Heart right ventricle (tissue), 16 donors: ENCODE results near the gene SPO11. TPM values are rescaled to one million over a fixed set of nuclear protein-coding genes. Genes with fewer than 3 reads are reported as not detected.
A peak's percentile ranks its signal among the peaks of the same experiment; 100 is the strongest.

Source experiments
- ATAC-seq, 8 donors: fragments of 200-7000 bp; cut with Tn5 transposase; one replicate each; pipeline ENCODE4 v1.9.1; 2020; ENCODE audit warnings: mild to moderate bottlenecking in 8 of 8, moderate library complexity in 8 of 8, moderate number of reproducible peaks in 1 of 8
- DNase-seq, 2 donors: peaks; one replicate each; pipeline ENCODE4 v3.0.0-alpha.2; 2020
- H3K27ac ChIP-seq, 10 donors: fragments of 200-600 bp; sonication (generic) in 2 of 10; one replicate each; pipeline versions ENCODE4 v1.5.0 to v1.8.0; 2020 to 2022; ENCODE audit warnings: mild to moderate bottlenecking in 3 of 10
- H3K27me3 ChIP-seq, 7 donors: fragments of 200-600 bp; one replicate each; pipeline ENCODE4 v1.8.0; 2021 to 2022; ENCODE audit warnings: mild to moderate bottlenecking in 2 of 7
- H3K36me3 ChIP-seq, 9 donors: fragments of 200-600 bp; sonication (generic) in 1 of 9; one replicate each; pipeline versions ENCODE4 v1.5.0 to v1.8.0; 2020 to 2022; ENCODE audit warnings: mild to moderate bottlenecking in 2 of 9
- H3K4me1 ChIP-seq, 9 donors: fragments of 200-600 bp; sonication (generic) in 1 of 9; one replicate each; pipeline versions ENCODE4 v1.5.0 to v1.8.0; 2020 to 2022; ENCODE audit warnings: mild to moderate bottlenecking in 4 of 9
- H3K4me3 ChIP-seq, 10 donors: fragments of 200-600 bp; sonication (generic) in 2 of 10; one replicate each; pipeline versions ENCODE4 v1.5.0 to v1.8.0; 2020 to 2022; ENCODE audit warnings: mild to moderate bottlenecking in 7 of 10, moderate library complexity in 2 of 10
- H3K9me3 ChIP-seq, 11 donors: fragments of 200-600 bp in 10 of 11; sonication (generic) in 2 of 11; one replicate each; pipeline versions ENCODE4 v1.5.0 to v1.8.0; 2013 to 2022; ENCODE audit warnings: mild to moderate bottlenecking in 2 of 11, control low read depth in 1 of 11, moderate library complexity in 1 of 11
- WGBS, 2 donors: extraction: QIAGEN DNeasy Blood & Tissue Kit; methylation state at CpG; one replicate each; pipeline ENCODE4 v1.1.7; 2013; ENCODE audit warnings: inconsistent platforms in 1 of 2; 5-methylcytosine and 5-hydroxymethylcytosine counted together
- intact Hi-C, 10 donors: fragments of 100-400 bp; cut with DNase I; formaldehyde crosslinking; loops; one replicate each; pipeline versions ENCODE4 v1.11.1 to v1.14.2; 2022
- polyA plus RNA-seq, 2 donors: library from polyadenylated mRNA; stranded (reverse); fragments of 200-250 nt; gene quantifications; one replicate each; pipeline ENCODE4 v1.2.3, GENCODE V29; 2013
- total RNA-seq, 10 donors: library from RNA; stranded (reverse); fragmentation: NEBNext Ultra II Directional in 3 of 10; extraction: Animal tissue kit (Norgen Biotek cat#: 25700) in 3 of 10; gene quantifications; one replicate each; pipeline versions ENCODE4 v1.2.1 to v1.2.4, GENCODE V29; 2021 to 2023
- TF ChIP-seq, protein P1 (sequence below), 9 donors: fragments of 200-600 bp; sonication (generic) in 2 of 9; IDR thresholded peaks; one replicate each; pipeline versions ENCODE4 v1.5.0 to v1.8.0; 2021 to 2022; ENCODE audit warnings: antibody characterized with exemption in 9 of 9, mild to moderate bottlenecking in 5 of 9, moderate library complexity in 1 of 9
- donor health status: Arrhythmogenic right ventricular cardiomyopathy.
- donor health status: ischemic (EF 13 %, LVEDD 7.1; RV severe dilation, severe dysfunction).
- donor health status: healthy with polysubstance abuse.
- donor health status: DM: no; HTN: yes; CAD: no.
- donor health status: DM: no; HTN: no; CAD: no.
- donor health status: ischemic (EF 25% LVEDD 6.9; RV normal size, moderate dysfunction).
- donor health status: ischemic (EF 25% LVEDD 5.7; RV mildly dilated, moderate dysfunction).
- donor health status: healthy.
- donor health status: DM: yes; HTN: yes; CAD: no.
- donor health status: Ischemic cardiomyopathy.
- donor health status: ischemic (EF 35%, LVEDD 5.7; RV mildly dilated, moderate dysfunction).
- donor health status: nonischemic (EF 11% LVEDD 7.7; RV severe dilation, severe dysfunction).
- donor health status: DM: yes; HTN: yes; CAD: no.
- donor health status: PGD.
- donor health status: ischemic (EF 29% LVEDD 5.4; RV normal size, mild dysfunction).
- donor health status: nonischemic (EF 23%, LVEDD 6.1; RV moderate dilation, normal function).

Gene SPO11
- total and polyA plus RNA-seq, 12 donors: not detected

DNA sequence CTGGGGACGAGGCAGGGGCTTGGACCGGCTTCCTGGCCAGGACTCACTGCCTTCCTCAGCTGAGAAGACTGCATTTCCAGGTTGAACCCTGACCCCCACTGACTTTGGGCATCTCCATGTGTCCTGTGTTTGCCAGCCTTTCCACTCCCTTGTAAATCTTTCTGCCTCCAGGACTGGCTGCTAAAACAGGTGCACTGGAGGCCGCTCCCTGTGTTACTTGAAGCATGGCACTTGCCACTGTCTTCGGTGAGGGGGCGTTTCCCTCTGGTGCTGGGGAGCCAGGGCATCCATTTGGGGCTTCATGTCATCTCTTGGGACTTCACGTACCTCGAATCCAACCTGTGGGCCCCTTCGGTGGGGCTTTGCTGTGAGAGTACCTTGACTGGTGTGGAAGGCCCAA lies 54.9 kb downstream of the SPO11 start:
- H3K27ac ChIP-seq: peak overlapping the region in 6 of 10 donors; percentile 5 to 62 (median 32)
- peaks cover 9 to 23% (median 16%) of the 10 kb centered on the region in 9 donors for H3K4me1 ChIP-seq
- ATAC-seq (no peak), DNase-seq (no peak)
- peaks cover 0 to 4% (median 0%) of the 10 kb centered on the region in 11 donors for H3K9me3 ChIP-seq
- H3K4me3 ChIP-seq: no peak overlapping the region
- peaks cover 0 to 20% (median 0%) of the 10 kb centered on the region in 9 donors for H3K36me3 ChIP-seq
- TF ChIP-seq, protein P1, sequence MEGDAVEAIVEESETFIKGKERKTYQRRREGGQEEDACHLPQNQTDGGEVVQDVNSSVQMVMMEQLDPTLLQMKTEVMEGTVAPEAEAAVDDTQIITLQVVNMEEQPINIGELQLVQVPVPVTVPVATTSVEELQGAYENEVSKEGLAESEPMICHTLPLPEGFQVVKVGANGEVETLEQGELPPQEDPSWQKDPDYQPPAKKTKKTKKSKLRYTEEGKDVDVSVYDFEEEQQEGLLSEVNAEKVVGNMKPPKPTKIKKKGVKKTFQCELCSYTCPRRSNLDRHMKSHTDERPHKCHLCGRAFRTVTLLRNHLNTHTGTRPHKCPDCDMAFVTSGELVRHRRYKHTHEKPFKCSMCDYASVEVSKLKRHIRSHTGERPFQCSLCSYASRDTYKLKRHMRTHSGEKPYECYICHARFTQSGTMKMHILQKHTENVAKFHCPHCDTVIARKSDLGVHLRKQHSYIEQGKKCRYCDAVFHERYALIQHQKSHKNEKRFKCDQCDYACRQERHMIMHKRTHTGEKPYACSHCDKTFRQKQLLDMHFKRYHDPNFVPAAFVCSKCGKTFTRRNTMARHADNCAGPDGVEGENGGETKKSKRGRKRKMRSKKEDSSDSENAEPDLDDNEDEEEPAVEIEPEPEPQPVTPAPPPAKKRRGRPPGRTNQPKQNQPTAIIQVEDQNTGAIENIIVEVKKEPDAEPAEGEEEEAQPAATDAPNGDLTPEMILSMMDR (IDR thresholded peaks at IDR 0.05): no peak
- 84 to 89% methylated on average over 8 of the region's 8 CpGs for WGBS, 2 donors
- no peaks in the 10 kb centered on the region for H3K27me3 ChIP-seq
- intact Hi-C loops: loop anchor here in 8 of 10 donors (5.0 to 10.0 kb wide), 3 partner anchors 113 to 830 kb away; no protein-coding TSS in a partner anchor

DNA sequence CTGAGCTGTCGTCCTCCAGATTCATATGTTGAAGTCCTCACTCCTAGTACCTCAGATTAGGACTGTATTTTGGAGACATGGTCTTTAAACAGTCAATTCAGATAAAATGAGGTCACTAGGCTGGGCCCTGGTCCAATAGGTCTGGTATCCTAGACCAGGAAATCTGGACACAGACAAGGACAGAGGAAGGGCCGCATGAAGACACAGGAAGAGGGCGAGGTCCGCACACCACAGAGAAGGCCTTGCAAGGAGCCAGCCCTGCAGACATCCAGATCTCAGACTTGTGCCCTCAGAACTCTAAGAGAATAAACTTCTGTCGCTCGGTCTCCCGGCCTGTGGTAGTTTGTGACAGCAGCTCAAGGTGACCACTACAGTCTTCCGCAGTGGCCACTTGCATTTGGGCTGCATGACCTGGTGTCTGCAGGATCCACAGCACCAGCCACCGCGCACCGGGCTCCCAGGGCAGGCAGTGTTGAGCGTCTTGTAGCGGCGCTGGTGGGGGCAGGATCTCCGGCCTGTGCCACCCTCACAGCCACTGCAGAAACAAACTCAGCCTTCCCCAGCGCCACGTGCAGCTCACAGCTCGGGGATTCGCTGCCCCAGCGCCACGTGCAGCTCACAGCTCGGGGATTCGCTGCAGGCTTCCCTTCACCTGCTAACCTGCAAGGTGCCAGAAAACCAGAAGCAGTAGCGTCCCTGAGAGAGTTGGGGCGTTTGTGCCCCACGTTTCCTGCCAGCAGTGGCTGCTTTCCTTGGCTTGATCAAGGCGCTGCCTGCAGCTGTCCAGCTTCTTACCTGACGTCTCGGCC lies 55.6 kb downstream of the SPO11 start:
- Histone ChIP-seq H3K27me3 (no peaks in the 10 kb centered on the region), H3K27ac (peak overlapping the region in 7 of 10 donors; percentile 7 to 63 (median 34)), H3K4me1 (peaks cover 12 to 30% (median 23%) of the 10 kb centered on the region in 9 donors), H3K36me3 (peaks cover 0 to 18% (median 0%) of the 10 kb centered on the region in 9 donors), H3K9me3 (peaks cover 0 to 4% (median 0%) of the 10 kb centered on the region in 11 donors), H3K4me3 (no peak overlapping the region)
- WGBS, 2 donors: 73 to 77% methylated on average over 29 of the region's 29 CpGs
- TF ChIP-seq, protein P1 (IDR thresholded peaks at IDR 0.05): no peak
- intact Hi-C loops: loop anchor here in 8 of 10 donors (5.0 to 10.0 kb wide), 3 partner anchors 112 to 830 kb away; no protein-coding TSS in a partner anchor
- ATAC-seq: peak in 7 of 8 donors; percentile 8 to 41 (median 33)
- no peak for DNase-seq

DNA sequence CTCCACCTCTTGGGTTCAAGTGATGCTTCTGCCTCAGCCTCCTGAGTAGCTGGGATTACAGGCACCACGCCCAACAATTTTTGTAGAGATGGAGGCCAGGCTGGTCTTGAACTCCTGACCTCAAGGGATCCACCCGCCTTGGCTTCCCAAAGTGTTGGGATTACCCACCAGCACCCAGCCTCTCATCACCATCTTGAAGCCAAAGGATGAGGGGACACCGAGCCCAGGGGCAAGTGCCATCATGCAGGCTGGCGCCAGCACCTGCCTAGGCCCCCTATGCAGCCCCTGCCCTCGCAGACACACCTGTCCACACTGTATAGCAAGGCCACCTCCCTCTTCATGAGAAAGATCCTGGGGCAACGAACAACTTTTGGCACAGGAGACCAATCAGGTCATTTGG lies 56.3 kb downstream of the SPO11 start:
- Histone ChIP-seq H3K36me3 (peaks cover 0 to 14% (median 0%) of the 10 kb centered on the region in 9 donors), H3K27ac (no peak overlapping the region), H3K4me1 (peaks cover 12 to 38% (median 31%) of the 10 kb centered on the region in 9 donors), H3K27me3 (no peaks in the 10 kb centered on the region), H3K4me3 (no peak overlapping the region), H3K9me3 (peaks cover 0 to 4% (median 0%) of the 10 kb centered on the region in 11 donors)
- ATAC-seq: no peak
- TF ChIP-seq, protein P1 (IDR thresholded peaks at IDR 0.05): no peak
- intact Hi-C loops: loop anchor here in 6 of 10 donors (10.0 kb wide), 2 partner anchors 209 to 829 kb away; no protein-coding TSS in a partner anchor
- DNase-seq: no peak
- 97 to 98% methylated on average over 6 of the region's 6 CpGs for WGBS, 2 donors

- H3K36me3 ChIP-seq: peaks cover 0 to 14% (median 0%) of the 10 kb centered on the region in 9 donors
- DNase-seq (no peak), ATAC-seq (no peak)
- intact Hi-C loops: loop anchor here in 6 of 10 donors (10.0 kb wide), 2 partner anchors 208 to 828 kb away; no protein-coding TSS in a partner anchor
- no peak overlapping the region for H3K4me3 ChIP-seq
- H3K27ac ChIP-seq: no peak overlapping the region
- H3K4me1 ChIP-seq: peaks cover 12 to 38% (median 31%) of the 10 kb centered on the region in 9 donors
- no peaks in the 10 kb centered on the region for H3K27me3 ChIP-seq
- peaks cover 0 to 4% (median 0%) of the 10 kb centered on the region in 11 donors for H3K9me3 ChIP-seq
- TF ChIP-seq, protein P1 (IDR thresholded peaks at IDR 0.05): no peak
- 95 to 98% methylated on average over 4 of the region's 4 CpGs for WGBS, 2 donors
Measured at GRCh38 chr20:57386762-57387161, 57.2 kb downstream of the SPO11 start.
